NB4 (cell line): Measurements from ENCODE around the gene ASF1B.

Source experiments
- CTCF ChIP-seq: IDR thresholded peaks from one replicate; pipeline ENCODE4 v1.5.1; 2012; ENCODE audit warnings: low read depth, low read length
- MAX ChIP-seq: IDR thresholded peaks from 2 replicates; pipeline ENCODE4 v1.6.1; 2011; ENCODE audit warnings: low read depth, low read length
- MYC ChIP-seq: IDR thresholded peaks from 2 replicates; pipeline ENCODE4 v1.6.1; 2011; ENCODE audit warnings: low read depth, low read length
- POLR2A ChIP-seq: IDR thresholded peaks from 2 replicates; pipeline ENCODE4 v1.6.1; 2011; ENCODE audit warnings: mild to moderate bottlenecking; ENCODE audit not compliant: insufficient read length; ENCODE audit errors: extremely low read depth

GRCh38 chr19:14102756-14103155 lies 33.6 kb downstream of the ASF1B start:
- TF ChIP-seq MYC (no peak), CTCF (no peak), POLR2A (no peak), MAX (no peak)
